Mesenchymal stem cell (in vitro differentiated cells and primary cell): ENCODE results near the gene ARHGEF19.

Source experiments
- DNase-seq: peaks from one replicate; pipeline ENCODE4 v3.0.0-alpha.2; 2013
- H2AFZ ChIP-seq: one replicate; pipeline ENCODE4 v1.6.1; 2013; ENCODE audit warnings: low read depth, mild to moderate bottlenecking, control low read depth, inconsistent platforms, low read length, moderate library complexity
- H2AK5ac ChIP-seq: 2 replicates; pipeline ENCODE4 v1.6.1; 2013; ENCODE audit warnings: low read length, moderate library complexity, mild to moderate bottlenecking, inconsistent platforms; ENCODE audit not compliant: severe bottlenecking
- H2BK120ac ChIP-seq: one replicate; pipeline ENCODE4 v1.6.1; 2013; ENCODE audit warnings: low read depth, mild to moderate bottlenecking, inconsistent platforms, low read length, moderate library complexity
- H2BK12ac ChIP-seq, 2 experiments: one replicate each; pipeline ENCODE4 v1.6.1; 2013; ENCODE audit warnings: inconsistent platforms in 2 of 2, low read length in 2 of 2, mild to moderate bottlenecking in 2 of 2, moderate library complexity in 2 of 2, control low read depth in 1 of 2
- H2BK15ac ChIP-seq: one replicate; pipeline ENCODE4 v1.6.1; 2013; ENCODE audit warnings: mild to moderate bottlenecking, low read depth, inconsistent platforms; ENCODE audit not compliant: poor library complexity, severe bottlenecking
- H2BK5ac ChIP-seq: 2 replicates; pipeline ENCODE4 v1.6.1; 2013; ENCODE audit warnings: low read depth, mild to moderate bottlenecking, low read length, control low read depth, inconsistent platforms; ENCODE audit not compliant: poor library complexity, severe bottlenecking
- H3K14ac ChIP-seq, 2 experiments: one replicate each; pipeline ENCODE4 v1.6.1; 2013; ENCODE audit warnings: inconsistent platforms in 2 of 2, low read length in 2 of 2, control low read depth in 1 of 2, mild to moderate bottlenecking in 1 of 2, moderate library complexity in 1 of 2
- H3K18ac ChIP-seq, 2 experiments: one replicate each; pipeline ENCODE4 v1.6.1; 2013; ENCODE audit warnings: inconsistent platforms in 2 of 2, low read length in 2 of 2, control low read depth in 1 of 2, low read depth in 1 of 2, mild to moderate bottlenecking in 1 of 2
- H3K23ac ChIP-seq, 2 experiments: one replicate each; pipeline ENCODE4 v1.6.1; 2013; ENCODE audit warnings: inconsistent platforms in 2 of 2, low read length in 2 of 2, mild to moderate bottlenecking in 2 of 2, moderate library complexity in 2 of 2, control low read depth in 1 of 2
- H3K27ac ChIP-seq: 2 replicates; pipeline ENCODE4 v1.5.1; 2013; ENCODE audit warnings: mild to moderate bottlenecking, moderate library complexity, low read length, control low read depth, inconsistent platforms; ENCODE audit not compliant: poor library complexity, severe bottlenecking
- H3K27me3 ChIP-seq, 2 experiments: 2 replicates each; pipeline versions ENCODE4 v1.6.1 to v1.7.0; 2013; ENCODE audit warnings: low read length in 2 of 2, mild to moderate bottlenecking in 2 of 2, moderate library complexity in 2 of 2, control low read depth in 1 of 2, inconsistent platforms in 1 of 2; ENCODE audit not compliant: control insufficient read depth in 1 of 2, insufficient read depth in 1 of 2
- H3K36me3 ChIP-seq, 2 experiments: 2 replicates each; pipeline versions ENCODE4 v1.6.1 to v1.7.0; 2013; ENCODE audit warnings: low read length in 2 of 2, control low read depth in 1 of 2, inconsistent platforms in 1 of 2, low read depth in 1 of 2, mild to moderate bottlenecking in 1 of 2; ENCODE audit not compliant: insufficient read depth in 2 of 2, control insufficient read depth in 1 of 2
- H3K4ac ChIP-seq, 2 experiments: one replicate each; pipeline ENCODE4 v1.6.1; 2013; ENCODE audit warnings: inconsistent platforms in 2 of 2, low read length in 2 of 2, mild to moderate bottlenecking in 2 of 2, moderate library complexity in 2 of 2, control low read depth in 1 of 2, low read depth in 1 of 2
- H3K4me1 ChIP-seq: 2 replicates; pipeline ENCODE4 v1.6.1; 2013; ENCODE audit warnings: low read depth, low read length, control low read depth; ENCODE audit not compliant: control insufficient read depth, insufficient read depth
- H3K4me2 ChIP-seq: 2 replicates; pipeline ENCODE4 v1.6.1; 2013; ENCODE audit warnings: low read length, mild to moderate bottlenecking, inconsistent platforms; ENCODE audit not compliant: poor library complexity, severe bottlenecking
- H3K4me3 ChIP-seq, 2 experiments: 2 replicates each; pipeline versions ENCODE4 v1.5.1 to v1.7.0; 2013; ENCODE audit warnings: low read length in 2 of 2, mild to moderate bottlenecking in 2 of 2, control low read depth in 1 of 2, low read depth in 1 of 2; ENCODE audit not compliant: insufficient read depth in 1 of 2
- H3K79me1 ChIP-seq: replicated peaks from 2 replicates; pipeline ENCODE4 v1.6.1; 2013; ENCODE audit warnings: mild to moderate bottlenecking, control low read depth, low read length, inconsistent platforms; ENCODE audit not compliant: poor library complexity, severe bottlenecking
- H3K9ac ChIP-seq: 2 replicates; pipeline ENCODE4 v1.7.0; 2013; ENCODE audit warnings: mild to moderate bottlenecking, low read length, moderate library complexity
- H3K9me3 ChIP-seq: 2 replicates; pipeline ENCODE4 v1.7.0; 2013; ENCODE audit warnings: mild to moderate bottlenecking, low read length; ENCODE audit not compliant: control insufficient read depth
- H4K8ac ChIP-seq: one replicate; pipeline ENCODE4 v1.6.1; 2013; ENCODE audit warnings: inconsistent platforms, mild to moderate bottlenecking, low read length, moderate library complexity
- H4K91ac ChIP-seq: one replicate; pipeline ENCODE4 v1.6.1; 2013; ENCODE audit warnings: mild to moderate bottlenecking, low read length, inconsistent platforms
- WGBS: methylation state at CpG from one replicate; pipeline ENCODE4 v1.1.7; 2013; ENCODE audit warnings: mixed read lengths; 5-methylcytosine and 5-hydroxymethylcytosine counted together

ARHGEF19 gene

GRCh38 chr1:16175610-16176553, 36.6 kb downstream of the ARHGEF19 start:
- H3K14ac ChIP-seq, result peak overlapping the region in 1 of 2 experiments; percentile 58
- peaks cover 2% of the 10 kb centered on the region for H3K79me1 ChIP-seq
- H3K9ac ChIP-seq, result peak overlapping the region; percentile 84
- H4K8ac ChIP-seq, result peak overlapping the region; percentile 69
- H3K4me1 ChIP-seq, result peaks cover 63% of the 10 kb centered on the region
- H3K4me2 ChIP-seq, result no peak overlapping the region
- H4K91ac ChIP-seq, result peak overlapping the region; percentile 99
- no peaks in the 10 kb centered on the region for H3K27me3 ChIP-seq
- H3K4me3 ChIP-seq, result no peak overlapping the region
- H2BK12ac ChIP-seq, result peak overlapping the region; percentile 70 to 97
- H2BK5ac ChIP-seq, result peak overlapping the region; percentile 91
- no peaks in the 10 kb centered on the region for H3K9me3 ChIP-seq
- H3K36me3 ChIP-seq, result no peaks in the 10 kb centered on the region
- peak overlapping the region; percentile 95 for H2BK120ac ChIP-seq
- H2BK15ac ChIP-seq, result peak overlapping the region; percentile 98
- DNase-seq, result peak; percentile 95
- peak overlapping the region; percentile 21 for H2AK5ac ChIP-seq
- WGBS, result 22% methylated on average over 15 of the region's 24 CpGs
- H3K27ac ChIP-seq, result peak overlapping the region; percentile 91
- H3K23ac ChIP-seq, result no peak overlapping the region
- peak overlapping the region; percentile 79 to 94 for H3K4ac ChIP-seq
- peak overlapping the region; percentile 93 for H3K18ac ChIP-seq
- H2AFZ ChIP-seq, result no peak overlapping the region

DNA sequence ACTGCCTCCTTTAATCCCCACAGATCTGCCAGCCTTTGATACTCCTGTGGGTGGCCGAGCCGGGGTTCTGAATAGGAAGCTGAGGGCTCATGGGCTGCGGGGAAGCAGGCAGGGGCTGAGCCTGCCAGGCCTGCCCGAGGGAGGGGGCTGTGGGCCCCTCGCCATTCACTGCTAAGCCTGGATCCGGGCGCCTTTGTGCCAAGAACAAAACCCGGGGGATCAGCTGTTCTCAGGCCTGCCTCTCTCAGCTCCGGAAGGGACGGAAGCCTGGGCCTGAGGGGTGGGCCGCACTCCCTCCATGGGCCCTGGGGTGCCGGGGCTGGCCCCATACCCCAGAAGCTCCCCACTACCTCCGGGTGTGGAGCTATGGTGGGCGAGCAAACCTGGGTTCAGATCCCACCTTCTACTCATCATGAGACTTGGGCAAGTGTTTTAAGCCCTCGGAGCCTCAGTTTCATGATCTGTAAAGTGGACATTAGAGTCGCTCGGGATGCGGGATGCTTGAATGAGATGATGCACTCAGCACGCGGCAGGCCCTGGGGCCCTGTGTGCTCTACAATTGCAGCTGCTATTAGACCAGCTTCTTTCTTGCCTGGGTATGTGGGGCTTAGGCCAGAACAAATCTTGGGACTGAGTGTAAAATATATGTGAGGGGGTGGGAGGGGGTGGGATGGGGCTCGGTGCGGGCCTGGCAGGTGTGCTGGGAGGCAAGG, 37.4 kb downstream of the ARHGEF19 start:
- Histone ChIP-seq H3K27ac (peak overlapping the region; percentile 91), H2BK15ac (peak overlapping the region; percentile 98), H3K4me2 (no peak overlapping the region), H3K23ac (no peak overlapping the region), H3K4me1 (peaks cover 57% of the 10 kb centered on the region), H4K91ac (peak overlapping the region; percentile 96), H3K27me3 (no peaks in the 10 kb centered on the region), H3K9ac (peak overlapping the region; percentile 45), H3K79me1 (peaks cover 2% of the 10 kb centered on the region), H2BK5ac (peak overlapping the region; percentile 91), H2AK5ac (peak overlapping the region; percentile 82), H4K8ac (peak overlapping the region; percentile 63), H3K18ac (peak overlapping the region; percentile 91 to 93), H2BK120ac (peak overlapping the region; percentile 95), H3K4ac (peak overlapping the region; percentile 88 to 94), H3K14ac (no peak overlapping the region), H3K4me3 (no peak overlapping the region), H3K36me3 (no peaks in the 10 kb centered on the region), H2BK12ac (peak overlapping the region; percentile 60 to 99), H2AFZ (no peak overlapping the region), H3K9me3 (no peaks in the 10 kb centered on the region)
- no peak for DNase-seq
- WGBS, result 90% methylated on average over 20 of the region's 22 CpGs

GRCh38 chr1:16174261-16174868, 38.1 kb downstream of the ARHGEF19 start:
- Histone ChIP-seq H3K27me3 (peaks cover 0 to 2% of the 10 kb centered on the region in 2 experiments), H4K8ac (peak overlapping the region; percentile 60), H4K91ac (peak overlapping the region; percentile 96), H3K23ac (peak overlapping the region in 1 of 2 experiments; percentile 9), H2BK15ac (peak overlapping the region; percentile 87), H3K4me2 (no peak overlapping the region), H3K27ac (peak overlapping the region; percentile 13), H2BK120ac (peak overlapping the region; percentile 83), H2BK5ac (no peak overlapping the region), H3K79me1 (peaks cover 2% of the 10 kb centered on the region), H3K4ac (peak overlapping the region; percentile 88), H2BK12ac (peak overlapping the region; percentile 60 to 99), H3K4me3 (no peak overlapping the region), H2AK5ac (peak overlapping the region; percentile 82), H2AFZ (no peak overlapping the region), H3K9me3 (no peaks in the 10 kb centered on the region), H3K4me1 (peaks cover 57% of the 10 kb centered on the region), H3K14ac (peak overlapping the region in 1 of 2 experiments; percentile 8), H3K18ac (peak overlapping the region; percentile 86 to 93), H3K9ac (peak overlapping the region; percentile 45), H3K36me3 (no peaks in the 10 kb centered on the region)
- 92% methylated on average over 9 of the region's 9 CpGs for WGBS
- DNase-seq, result no peak
